Measurements from ENCODE around the gene PAPOLB. TPM values are rescaled to one million over a fixed set of nuclear protein-coding genes. Genes with fewer than 3 reads are reported as not detected.

The PAPOLB gene
- total RNA-seq, 1 donor from 2014 or later, result 0.24 TPM

GRCh38 chr7:4834601-4835397 is 27.0 kb downstream of the PAPOLB start:
- peak; percentile 46 for DNase-seq

GRCh38 chr7:4833691-4834600 is 27.9 kb downstream of the PAPOLB start:
- H3K27ac ChIP-seq, result no peak overlapping the region
- no peaks in the 10 kb centered on the region for H3K9me3 ChIP-seq
- no peak overlapping the region for H3K4me3 ChIP-seq
- DNase-seq (peak; percentile 44), ATAC-seq (no peak)
- intact Hi-C loops (cut with DNase I), result no loop called here
- TF ChIP-seq CTCF (IDR thresholded peaks at IDR 0.05), result no peak
- H3K4me1 ChIP-seq, result no peaks in the 10 kb centered on the region
- H3K27me3 ChIP-seq (ENCODE audit: low read depth), result no peaks in the 10 kb centered on the region
- peaks cover 6% of the 10 kb centered on the region for H3K36me3 ChIP-seq

More at GRCh38 chr7:4834601-4835397, 27.0 kb downstream of the PAPOLB start:
- H3K27ac ChIP-seq, result no peak overlapping the region
- H3K27me3 ChIP-seq (ENCODE audit: low read depth), result no peaks in the 10 kb centered on the region
- peaks cover 6% of the 10 kb centered on the region for H3K36me3 ChIP-seq
- no peak for ATAC-seq
- TF ChIP-seq CTCF (IDR thresholded peaks at IDR 0.05), result no peak
- H3K4me3 ChIP-seq, result no peak overlapping the region
- no peaks in the 10 kb centered on the region for H3K4me1 ChIP-seq
- no peaks in the 10 kb centered on the region for H3K9me3 ChIP-seq
- intact Hi-C loops (cut with DNase I), result no loop called here

- TF ChIP-seq CTCF (IDR thresholded peaks at IDR 0.05), result no peak
- ATAC-seq, result no peak
- Histone ChIP-seq H3K36me3 (peaks cover 6% of the 10 kb centered on the region), H3K4me1 (no peaks in the 10 kb centered on the region), H3K9me3 (no peaks in the 10 kb centered on the region), H3K4me3 (no peak overlapping the region), H3K27ac (no peak overlapping the region), H3K27me3 (ENCODE audit: low read depth) (no peaks in the 10 kb centered on the region)
- intact Hi-C loops (cut with DNase I), result no loop called here
- no peak for DNase-seq
Measured at GRCh38 chr7:4833176-4833575, 28.7 kb downstream of the PAPOLB start.

- peaks cover 6% of the 10 kb centered on the region for H3K36me3 ChIP-seq
- no peaks in the 10 kb centered on the region for H3K27me3 ChIP-seq (ENCODE audit: low read depth)
- no peaks in the 10 kb centered on the region for H3K9me3 ChIP-seq
- no peaks in the 10 kb centered on the region for H3K4me1 ChIP-seq
- no peak overlapping the region for H3K4me3 ChIP-seq
- no peak for DNase-seq
- intact Hi-C loops (cut with DNase I), result no loop called here
- ATAC-seq, result no peak
- TF ChIP-seq CTCF (IDR thresholded peaks at IDR 0.05), result no peak
- no peak overlapping the region for H3K27ac ChIP-seq
Measured at GRCh38 chr7:4832711-4833110, 29.1 kb downstream of the PAPOLB start.

GRCh38 chr7:4831723-4832495 is 29.9 kb downstream of the PAPOLB start:
- Histone ChIP-seq H3K4me3 (no peak overlapping the region), H3K4me1 (no peaks in the 10 kb centered on the region), H3K36me3 (peaks cover 6% of the 10 kb centered on the region), H3K27ac (no peak overlapping the region), H3K27me3 (ENCODE audit: low read depth) (no peaks in the 10 kb centered on the region), H3K9me3 (no peaks in the 10 kb centered on the region)
- TF ChIP-seq CTCF (IDR thresholded peaks at IDR 0.05), result no peak
- intact Hi-C loops (cut with DNase I), result no loop called here
- DNase-seq (no peak), ATAC-seq (no peak)
